DMS79 (cell line): ENCODE data around the gene LRRN2.

Experiments
- DNase-seq: peaks from one replicate; lab custom pipeline; 2025; lab: John Stamatoyannopoulos, UW

LRRN2 gene

GRCh38 chr1:204712708-204713430, 27.3 kb upstream of the LRRN2 start:
- DNase-seq = no peak

GRCh38 chr1:204711947-204712701, 26.6 kb upstream of the LRRN2 start:
- DNase-seq = no peak

GRCh38 chr1:204711103-204711946, 25.8 kb upstream of the LRRN2 start:
- DNase-seq = no peak

GRCh38 chr1:204709960-204710912, 24.7 kb upstream of the LRRN2 start:
- no peak for DNase-seq

GRCh38 chr1:204709021-204709420, 23.5 kb upstream of the LRRN2 start:
- DNase-seq = no peak

- DNase-seq = no peak
Measured at GRCh38 chr1:204706838-204707509, 21.4 kb upstream of the LRRN2 start.

GRCh38 chr1:204705888-204706837, 20.6 kb upstream of the LRRN2 start:
- DNase-seq = no peak

GRCh38 chr1:204705493-204705811, 19.9 kb upstream of the LRRN2 start:
- no peak for DNase-seq

- no peak for DNase-seq
Measured at GRCh38 chr1:204704794-204705492, 19.4 kb upstream of the LRRN2 start.

- DNase-seq = no peak
Measured at GRCh38 chr1:204703826-204704612, 18.5 kb upstream of the LRRN2 start.

- DNase-seq = no peak
Measured at GRCh38 chr1:204703268-204703664, 17.7 kb upstream of the LRRN2 start.

GRCh38 chr1:204702552-204703267, 17.2 kb upstream of the LRRN2 start:
- DNase-seq = no peak

- no peak for DNase-seq
Measured at GRCh38 chr1:204701229-204701628, 15.7 kb upstream of the LRRN2 start.

- DNase-seq = no peak
Measured at GRCh38 chr1:204697893-204698292, 12.4 kb upstream of the LRRN2 start.

- no peak for DNase-seq
Measured at GRCh38 chr1:204696606-204697005, 11.1 kb upstream of the LRRN2 start.

- no peak for DNase-seq
Measured at GRCh38 chr1:204695692-204696091, 10.2 kb upstream of the LRRN2 start.

- DNase-seq = no peak
Measured at GRCh38 chr1:204694145-204694544, 8.6 kb upstream of the LRRN2 start.

GRCh38 chr1:204692841-204693356, 7.4 kb upstream of the LRRN2 start:
- no peak for DNase-seq
